H9 (cell line): Measurements from ENCODE around the gene DIS3L2. TPM values are rescaled to one million over a fixed set of nuclear protein-coding genes. Genes with fewer than 3 reads are reported as not detected.

Source experiments
- DNase-seq: peaks from one replicate; pipeline ENCODE4 v3.0.0-alpha.2; 2017
- H2AFZ ChIP-seq: one replicate; pipeline ENCODE4 v1.6.1; 2013; ENCODE audit warnings: mild to moderate bottlenecking, low read length, control low read depth, moderate library complexity
- H2AK5ac ChIP-seq: 2 replicates; pipeline ENCODE4 v1.6.1; 2013; ENCODE audit warnings: low read length, control low read depth, mixed read lengths; ENCODE audit not compliant: insufficient read length
- H2BK120ac ChIP-seq: one replicate; pipeline ENCODE4 v1.6.1; 2013; ENCODE audit warnings: low read depth, mild to moderate bottlenecking, low read length, control low read depth, inconsistent platforms; ENCODE audit not compliant: poor library complexity, severe bottlenecking
- H2BK12ac ChIP-seq: 2 replicates; pipeline ENCODE4 v1.6.1; 2013; ENCODE audit warnings: low read length, control low read depth, mixed read lengths, low read depth; ENCODE audit not compliant: insufficient read length
- H2BK15ac ChIP-seq: 2 replicates; pipeline ENCODE4 v1.6.1; 2013; ENCODE audit warnings: low read depth, low read length, control low read depth
- H2BK20ac ChIP-seq: one replicate; pipeline ENCODE4 v1.6.1; 2013; ENCODE audit warnings: low read depth, mild to moderate bottlenecking, low read length, control low read depth, inconsistent platforms; ENCODE audit not compliant: poor library complexity, severe bottlenecking
- H2BK5ac ChIP-seq: 2 replicates; pipeline ENCODE4 v1.6.1; 2013; ENCODE audit warnings: low read length, control low read depth, mixed read lengths; ENCODE audit not compliant: insufficient read length
- H3K14ac ChIP-seq: 2 replicates; pipeline ENCODE4 v1.6.1; 2013; ENCODE audit warnings: low read length, control low read depth; ENCODE audit not compliant: insufficient read depth
- H3K18ac ChIP-seq: 2 replicates; pipeline ENCODE4 v1.6.1; 2013; ENCODE audit warnings: low read depth, mild to moderate bottlenecking, mixed read lengths, low read length, control low read depth; ENCODE audit not compliant: insufficient read length
- H3K23ac ChIP-seq: 2 replicates; pipeline ENCODE4 v1.6.1; 2013; ENCODE audit warnings: low read length, control low read depth, mixed read lengths, low read depth; ENCODE audit not compliant: insufficient read length
- H3K23me2 ChIP-seq: 2 replicates; pipeline ENCODE4 v1.6.1; 2013; ENCODE audit warnings: low read depth, mild to moderate bottlenecking, mixed read lengths, low read length, control low read depth; ENCODE audit not compliant: insufficient read length, poor library complexity, severe bottlenecking
- H3K27ac ChIP-seq: 2 replicates; pipeline ENCODE4 v1.5.1; 2013; ENCODE audit warnings: low read length, control low read depth, mixed read lengths, low read depth; ENCODE audit not compliant: insufficient read length
- H3K27me3 ChIP-seq: 2 replicates; pipeline ENCODE4 v1.6.1; 2013; ENCODE audit warnings: low read length, control low read depth, inconsistent platforms; ENCODE audit not compliant: insufficient read depth
- H3K4ac ChIP-seq: 2 replicates; pipeline ENCODE4 v1.6.1; 2013; ENCODE audit warnings: low read depth, mild to moderate bottlenecking, control low read depth, inconsistent platforms, low read length, moderate library complexity
- H3K4me1 ChIP-seq: 2 replicates; pipeline ENCODE4 v1.6.1; 2013; ENCODE audit warnings: low read length, control low read depth, inconsistent platforms; ENCODE audit not compliant: insufficient read depth
- H3K4me2 ChIP-seq: 2 replicates; pipeline ENCODE4 v1.6.1; 2013; ENCODE audit warnings: low read length, control low read depth, mixed read lengths; ENCODE audit not compliant: insufficient read length, insufficient read depth
- H3K56ac ChIP-seq: 2 replicates; pipeline ENCODE4 v1.6.1; 2013; ENCODE audit warnings: low read depth, mild to moderate bottlenecking, mixed read lengths, low read length, control low read depth; ENCODE audit not compliant: insufficient read length
- H3K79me1 ChIP-seq: 2 replicates; pipeline ENCODE4 v1.6.1; 2013; ENCODE audit warnings: low read depth, mild to moderate bottlenecking, moderate library complexity, low read length, control low read depth, inconsistent platforms; ENCODE audit not compliant: insufficient read depth, poor library complexity, severe bottlenecking
- H3K79me2 ChIP-seq: 2 replicates; pipeline ENCODE4 v1.6.1; 2013; ENCODE audit warnings: low read length, control low read depth, inconsistent platforms; ENCODE audit not compliant: insufficient read depth
- H3K9ac ChIP-seq: 2 replicates; pipeline ENCODE4 v1.6.1; 2013; ENCODE audit warnings: low read length, control low read depth, mixed read lengths; ENCODE audit not compliant: insufficient read length; ENCODE audit errors: extremely low read depth
- H3K9me3 ChIP-seq: one replicate; pipeline ENCODE4 v1.6.1; 2013; ENCODE audit warnings: low read depth, low read length, inconsistent platforms; ENCODE audit not compliant: control insufficient read depth
- H3T11ph ChIP-seq: one replicate; pipeline ENCODE4 v1.6.1; 2013; ENCODE audit warnings: mild to moderate bottlenecking, low read length, control low read depth, inconsistent platforms
- H4K20me1 ChIP-seq: one replicate; pipeline ENCODE4 v1.6.1; 2013; ENCODE audit not compliant: control insufficient read depth, insufficient read length, insufficient read depth
- H4K5ac ChIP-seq: 2 replicates; pipeline ENCODE4 v1.6.1; 2013; ENCODE audit warnings: low read depth, mild to moderate bottlenecking, mixed read lengths, low read length, control low read depth; ENCODE audit not compliant: insufficient read length
- H4K8ac ChIP-seq: replicated peaks from 2 replicates; pipeline ENCODE4 v1.6.1; 2013; ENCODE audit warnings: low read length, control low read depth, mixed read lengths, low read depth; ENCODE audit not compliant: insufficient read length
- H4K91ac ChIP-seq: 2 replicates; pipeline ENCODE4 v1.6.1; 2013; ENCODE audit warnings: low read depth, mild to moderate bottlenecking, moderate library complexity, mixed read lengths, low read length, control low read depth; ENCODE audit not compliant: insufficient read length
- H3K27ac Mint-ChIP-seq, 3 experiments: 2 replicates in 2 of 3; 3 replicates in 1 of 3; pipeline ENCODE4 v1.8.0; 2020 to 2021; ENCODE audit warnings: mixed read lengths in 3 of 3, mild to moderate bottlenecking in 1 of 3, moderate library complexity in 1 of 3
- H3K27me3 Mint-ChIP-seq: 2 replicates; pipeline ENCODE4 v1.8.0; 2021; ENCODE audit warnings: low read depth, mild to moderate bottlenecking, moderate library complexity, mixed read lengths
- H3K36me3 Mint-ChIP-seq, 3 experiments: 2 replicates in 2 of 3; 3 replicates in 1 of 3; pipeline ENCODE4 v1.8.0; 2020 to 2021; ENCODE audit warnings: low read depth in 3 of 3, mixed read lengths in 3 of 3; ENCODE audit not compliant: insufficient read depth in 1 of 3
- H3K4me1 Mint-ChIP-seq, 2 experiments: 2 replicates each; pipeline ENCODE4 v1.8.0; 2020; ENCODE audit warnings: mixed read lengths in 2 of 2
- H3K4me3 Mint-ChIP-seq, 2 experiments: 2 replicates in 1 of 2; 3 replicates in 1 of 2; pipeline ENCODE4 v1.8.0; 2020 to 2021; ENCODE audit warnings: mild to moderate bottlenecking in 2 of 2, mixed read lengths in 2 of 2, moderate library complexity in 1 of 2
- H3K9me3 Mint-ChIP-seq, 2 experiments: 2 replicates in 1 of 2; 3 replicates in 1 of 2; pipeline ENCODE4 v1.8.0; 2020; ENCODE audit warnings: mild to moderate bottlenecking in 2 of 2, mixed read lengths in 2 of 2, moderate library complexity in 1 of 2
- CTCF ChIP-seq: fragments of 200-600 bp; sonication (generic); conservative IDR thresholded peaks from 3 replicates; pipeline ENCODE4 v1.8.0; 2021; ENCODE audit warnings: antibody characterized with exemption, mild to moderate bottlenecking
- WGBS: extraction: QIAGEN DNeasy Blood & Tissue Kit; methylation state at CpG from one replicate; pipeline ENCODE4 v1.1.7; 2013; ENCODE audit warnings: missing lambda C conversion rate, low lambda C conversion rate, mixed read lengths; ENCODE audit not compliant: insufficient read length; ENCODE audit errors: extremely low coverage; 5-methylcytosine and 5-hydroxymethylcytosine counted together
- total RNA-seq: library from RNA; stranded (reverse); gene quantifications from 2 replicates; pipeline ENCODE4 v1.2.1, GENCODE V29; 2021

DIS3L2 gene
- total RNA-seq, 1 experiment from 2014 or later: 28.1 TPM

- H3K27ac Mint-ChIP-seq: peak overlapping the region in 1 of 3 experiments; percentile 77; a peak in 1 of 7 replicates
- no CpG with 5 or more reads among the region's 5 CpGs for WGBS
- no peak for TF ChIP-seq CTCF
These were observed 241.8 kb downstream of the DIS3L2 start for GRCh38 chr2:232203166-232203891.

More at GRCh38 chr2:232203166-232203891, 241.8 kb downstream of the DIS3L2 start:
- Histone ChIP-seq H4K20me1 (no peaks in the 10 kb centered on the region), H2BK20ac (no peak overlapping the region), H2BK5ac (no peak overlapping the region), H3K4me2 (no peak overlapping the region), H3K27ac (no peak overlapping the region), H2BK12ac (no peak overlapping the region), H3K27me3 (no peaks in the 10 kb centered on the region), H3K18ac (no peak overlapping the region), H3K79me2 (no peaks in the 10 kb centered on the region), H3K14ac (no peak overlapping the region), H4K91ac (no peak overlapping the region), H2AK5ac (no peak overlapping the region), H3K4ac (no peak overlapping the region), H3K79me1 (no peaks in the 10 kb centered on the region), H3K23ac (no peak overlapping the region), H2BK120ac (no peak overlapping the region), H3K9ac (no peak overlapping the region), H4K8ac (no peak overlapping the region), H2BK15ac (no peak overlapping the region), H3K9me3 (no peaks in the 10 kb centered on the region), H2AFZ (no peak overlapping the region), H3K56ac (no peak overlapping the region), H4K5ac (no peak overlapping the region), H3T11ph (no peak overlapping the region), H3K23me2 (no peaks in the 10 kb centered on the region), H3K4me1 (no peaks in the 10 kb centered on the region; the same call in 1 of the 2 replicates)
- H3K27me3 Mint-ChIP-seq: no peaks in the 10 kb centered on the region
- no peaks in the 10 kb centered on the region; a peak in 1 of 7 replicates for H3K36me3 Mint-ChIP-seq
- no peak overlapping the region for H3K4me3 Mint-ChIP-seq
- no peak for DNase-seq
- peaks cover 17 to 29% of the 10 kb centered on the region in 2 experiments for H3K4me1 Mint-ChIP-seq
- H3K9me3 Mint-ChIP-seq: no peaks in the 10 kb centered on the region
